IMR-90 (cell line): Measurements from ENCODE around the gene SIRT7. TPM values are rescaled to one million over a fixed set of nuclear protein-coding genes. Genes with fewer than 3 reads are reported as not detected.

Source experiments
- polyA plus RNA-seq, 3 experiments: library from polyadenylated mRNA; depleted of rRNA; stranded (reverse); fragments of >200 nt; gene quantifications; 2 replicates each; pipeline ENCODE4 v1.2.3, GENCODE V29; 2012; ENCODE audit warnings: low replicate concordance in 1 of 3
- total RNA-seq: library from RNA; depleted of rRNA; stranded (reverse); fragments of >200 nt; gene quantifications from 2 replicates; pipeline ENCODE4 v1.2.3, GENCODE V29; 2012; rRNA removed

SIRT7 gene
- total and polyA plus RNA-seq, 2 of the 4 experiments (the other 2 are of a cell fraction): 14.5 to 19.8 TPM

Other genes with a start within 250 kb of the SIRT7 start
- 42.8 and 51.1 TPM in 2 replicates for gene ARL16, start 234.4 kb downstream of the SIRT7 start, total RNA-seq
- 77.9 and 83.1 TPM in 2 replicates for gene ARL16, start 234.4 kb downstream of the SIRT7 start, polyA plus RNA-seq (2012; rRNA removed)
- gene HGS, start 234.2 kb downstream of the SIRT7 start, total RNA-seq: 49.4 and 52.5 TPM in 2 replicates
- gene HGS, start 234.2 kb downstream of the SIRT7 start, polyA plus RNA-seq (2012; rRNA removed): 137 and 169 TPM in 2 replicates
- gene MRPL12, start 214.8 kb downstream of the SIRT7 start, total RNA-seq: 17.2 and 17.5 TPM in 2 replicates
- gene MRPL12, start 214.8 kb downstream of the SIRT7 start, polyA plus RNA-seq (2012; rRNA removed): 111 and 127 TPM in 2 replicates
- 12.2 and 14.9 TPM in 2 replicates for gene SLC25A10, start 205.9 kb downstream of the SIRT7 start, total RNA-seq
- 19.0 and 20.2 TPM in 2 replicates for gene SLC25A10, start 205.9 kb downstream of the SIRT7 start, polyA plus RNA-seq (2012; rRNA removed)
- not detected in 2 replicates for gene GCGR, start 114.0 kb downstream of the SIRT7 start, total RNA-seq
- gene GCGR, start 114.0 kb downstream of the SIRT7 start, polyA plus RNA-seq (2012; rRNA removed): not detected in 2 replicates
- 56.5 and 58.9 TPM in 2 replicates for gene MCRIP1, start 84.9 kb downstream of the SIRT7 start, total RNA-seq
- 164 and 196 TPM in 2 replicates for gene MCRIP1, start 84.9 kb downstream of the SIRT7 start, polyA plus RNA-seq (2012; rRNA removed)
- gene PPP1R27, start 83.1 kb downstream of the SIRT7 start, total RNA-seq: not detected in 2 replicates
- 0.20 and 0.21 TPM in 2 replicates for gene PPP1R27, start 83.1 kb downstream of the SIRT7 start, polyA plus RNA-seq (2012; rRNA removed)
- gene P4HB, start 57.6 kb downstream of the SIRT7 start, total RNA-seq: 917 and 932 TPM in 2 replicates
- 530 and 599 TPM in 2 replicates for gene P4HB, start 57.6 kb downstream of the SIRT7 start, polyA plus RNA-seq (2012; rRNA removed)
- 62.7 and 77.2 TPM in 2 replicates for gene ARHGDIA, start 46.8 kb downstream of the SIRT7 start, total RNA-seq
- gene ARHGDIA, start 46.8 kb downstream of the SIRT7 start, polyA plus RNA-seq (2012; rRNA removed): 324 and 362 TPM in 2 replicates
- gene ALYREF, start 26.6 kb downstream of the SIRT7 start, total RNA-seq: 144 and 159 TPM in 2 replicates
- gene ALYREF, start 26.6 kb downstream of the SIRT7 start, polyA plus RNA-seq (2012; rRNA removed): 88.6 and 112 TPM in 2 replicates
- gene ANAPC11, start 26.5 kb downstream of the SIRT7 start, total RNA-seq: 183 and 242 TPM in 2 replicates
- 387 and 508 TPM in 2 replicates for gene ANAPC11, start 26.5 kb downstream of the SIRT7 start, polyA plus RNA-seq (2012; rRNA removed)
- gene NPB, start 15.9 kb downstream of the SIRT7 start, total RNA-seq: under 0.01 TPM in 1 of 2 replicates, not detected in the other
- gene NPB, start 15.9 kb downstream of the SIRT7 start, polyA plus RNA-seq (2012; rRNA removed): 0.51 and 1.2 TPM in 2 replicates
- 31.9 and 37.3 TPM in 2 replicates for gene PCYT2, start 6.8 kb downstream of the SIRT7 start, total RNA-seq
- gene PCYT2, start 6.8 kb downstream of the SIRT7 start, polyA plus RNA-seq (2012; rRNA removed): 38.5 and 43.0 TPM in 2 replicates
- 6.1 and 6.4 TPM in 2 replicates for gene MAFG, start 9.6 kb upstream of the SIRT7 start, total RNA-seq
- gene MAFG, start 9.6 kb upstream of the SIRT7 start, polyA plus RNA-seq (2012; rRNA removed): 14.3 and 15.4 TPM in 2 replicates
- gene PYCR1, start 19.1 kb upstream of the SIRT7 start, total RNA-seq: 95.0 and 115 TPM in 2 replicates
- 177 and 181 TPM in 2 replicates for gene PYCR1, start 19.1 kb upstream of the SIRT7 start, polyA plus RNA-seq (2012; rRNA removed)
- gene MYADML2, start 29.1 kb upstream of the SIRT7 start, total RNA-seq: not detected in 2 replicates
- gene MYADML2, start 29.1 kb upstream of the SIRT7 start, polyA plus RNA-seq (2012; rRNA removed): not detected in 2 replicates
- not detected in 2 replicates for gene NOTUM, start 43.0 kb upstream of the SIRT7 start, total RNA-seq
- gene NOTUM, start 43.0 kb upstream of the SIRT7 start, polyA plus RNA-seq (2012; rRNA removed): 0.05 and 0.06 TPM in 2 replicates
- gene ASPSCR1, start 59.5 kb upstream of the SIRT7 start, total RNA-seq: 7.2 and 8.3 TPM in 2 replicates
- gene ASPSCR1, start 59.5 kb upstream of the SIRT7 start, polyA plus RNA-seq (2012; rRNA removed): 17.2 and 26.0 TPM in 2 replicates
- 44.8 and 45.3 TPM in 2 replicates for gene CENPX, start 104.7 kb upstream of the SIRT7 start, total RNA-seq
- gene CENPX, start 104.7 kb upstream of the SIRT7 start, polyA plus RNA-seq (2012; rRNA removed): 86.8 and 100 TPM in 2 replicates
- 7.2 and 7.8 TPM in 2 replicates for gene LRRC45, start 105.1 kb upstream of the SIRT7 start, total RNA-seq
- 10.2 and 10.9 TPM in 2 replicates for gene LRRC45, start 105.1 kb upstream of the SIRT7 start, polyA plus RNA-seq (2012; rRNA removed)
- gene RAC3, start 113.5 kb upstream of the SIRT7 start, total RNA-seq: 5.7 and 7.2 TPM in 2 replicates
- gene RAC3, start 113.5 kb upstream of the SIRT7 start, polyA plus RNA-seq (2012; rRNA removed): 23.4 and 32.0 TPM in 2 replicates
- 36.6 and 36.9 TPM in 2 replicates for gene DCXR, start 119.5 kb upstream of the SIRT7 start, total RNA-seq
- gene DCXR, start 119.5 kb upstream of the SIRT7 start, polyA plus RNA-seq (2012; rRNA removed): 129 and 139 TPM in 2 replicates
- 6.8 and 8.6 TPM in 2 replicates for gene RFNG, start 133.6 kb upstream of the SIRT7 start, total RNA-seq
- 47.3 and 51.1 TPM in 2 replicates for gene RFNG, start 133.6 kb upstream of the SIRT7 start, polyA plus RNA-seq (2012; rRNA removed)
- 177 and 181 TPM in 2 replicates for gene GPS1, start 133.7 kb upstream of the SIRT7 start, total RNA-seq
- gene GPS1, start 133.7 kb upstream of the SIRT7 start, polyA plus RNA-seq (2012; rRNA removed): 157 and 168 TPM in 2 replicates
- gene DUS1L, start 147.6 kb upstream of the SIRT7 start, total RNA-seq: 26.9 and 29.0 TPM in 2 replicates
- gene DUS1L, start 147.6 kb upstream of the SIRT7 start, polyA plus RNA-seq (2012; rRNA removed): 76.9 and 95.3 TPM in 2 replicates
- 12.4 and 15.3 TPM in 2 replicates for gene FASN, start 180.1 kb upstream of the SIRT7 start, total RNA-seq
- 56.0 and 68.5 TPM in 2 replicates for gene FASN, start 180.1 kb upstream of the SIRT7 start, polyA plus RNA-seq (2012; rRNA removed)